Esophagus muscularis mucosa (tissue), 4 donors: ENCODE measurements around the gene IL20. TPM values are rescaled to one million over a fixed set of nuclear protein-coding genes. Genes with fewer than 3 reads are reported as not detected.

Experiments
- DNase-seq: peaks from one replicate; pipeline ENCODE4 v3.0.0-alpha.2; 2017; ENCODE audit errors: extremely low spot score
- H3K27ac ChIP-seq, 4 donors: fragments of 200-600 bp; sonication (generic); replicated peaks in 1 of 4; 1 replicate in 3 of 4; 2 replicates in 1 of 4; pipeline ENCODE4 v1.5.1; 2016 to 2019; ENCODE audit warnings: mild to moderate bottlenecking in 1 of 4
- H3K27me3 ChIP-seq, 4 donors: fragments of 200-600 bp; sonication (generic); one replicate each; pipeline versions ENCODE4 v1.5.1 to v1.6.0; 2016 to 2019
- H3K36me3 ChIP-seq, 4 donors: fragments of 200-600 bp; sonication (generic); one replicate each; pipeline ENCODE4 v1.5.1; 2016 to 2019
- H3K4me1 ChIP-seq, 4 donors: fragments of 200-600 bp; sonication (generic); one replicate each; pipeline ENCODE4 v1.5.1; 2016 to 2019
- H3K4me3 ChIP-seq, 4 donors: fragments of 200-600 bp; sonication (generic); 1 replicate in 2 of 4; 2 replicates in 2 of 4; pipeline ENCODE4 v1.5.1; 2016 to 2019; ENCODE audit warnings: mild to moderate bottlenecking in 4 of 4, moderate library complexity in 1 of 4
- H3K9me3 ChIP-seq, 4 donors: fragments of 200-600 bp; sonication (generic); 1 replicate in 3 of 4; 2 replicates in 1 of 4; pipeline ENCODE4 v1.5.1; 2016 to 2019
- CTCF ChIP-seq, 3 experiments: fragments of 200-600 bp in 2 of 3; fragments of 450-650 bp in 1 of 3; sonication (generic) in 2 of 3; IDR thresholded peaks; one replicate each; pipeline ENCODE4 v1.5.1; 2017 to 2019; ENCODE audit warnings: antibody characterized with exemption in 3 of 3, mild to moderate bottlenecking in 2 of 3, moderate library complexity in 1 of 3
- EP300 ChIP-seq: sonication (generic); formaldehyde crosslinking; IDR thresholded peaks from one replicate; pipeline ENCODE4 v1.6.1; 2017; ENCODE audit warnings: antibody characterized with exemption
- POLR2A ChIP-seq: fragments of 450-650 bp; IDR thresholded peaks from one replicate; pipeline ENCODE4 v1.6.1; 2017; ENCODE audit warnings: antibody characterized with exemption, moderate library complexity, mild to moderate bottlenecking, low read depth
- POLR2AphosphoS5 ChIP-seq, 2 donors: sonication (generic); formaldehyde crosslinking; IDR thresholded peaks; one replicate each; pipeline ENCODE4 v1.6.1; 2017; ENCODE audit warnings: antibody characterized with exemption in 2 of 2
- WGBS: methylation state at CpG from one replicate; pipeline ENCODE4 v1.1.5; 2018; 5-methylcytosine and 5-hydroxymethylcytosine counted together
- intact Hi-C: fragments of 100-400 bp; cut with DNase I; formaldehyde crosslinking; loops from one replicate; pipeline ENCODE4 v1.15.1; 2023
- total RNA-seq, 4 donors: library from RNA; depleted of rRNA; stranded (reverse); fragments of >200 nt; gene quantifications; one replicate each; pipeline versions ENCODE4 v1.1.0 to v1.2.1, GENCODE V29; 2016

The IL20 gene
- total RNA-seq, 4 donors from 2014 or later = not detected

GRCh38 chr1:206854401-206855129 is 10.9 kb upstream of the IL20 start:
- intact Hi-C loops = no loop called here
- DNase-seq = no peak
- 76% methylated on average over 3 of the region's 3 CpGs for WGBS
- Histone ChIP-seq H3K9me3 (peaks cover 0 to 12% (median 8%) of the 10 kb centered on the region in 4 donors), H3K27ac (no peak overlapping the region), H3K36me3 (no peaks in the 10 kb centered on the region), H3K27me3 (peaks cover 0 to 6% (median 0%) of the 10 kb centered on the region in 4 donors), H3K4me1 (no peaks in the 10 kb centered on the region), H3K4me3 (no peak overlapping the region)
- no peak for TF ChIP-seq POLR2AphosphoS5 (IDR thresholded peaks at IDR 0.05)
- no peak for TF ChIP-seq POLR2A

- intact Hi-C loops = no loop called here
- peaks cover 0 to 7% (median 0%) of the 10 kb centered on the region in 4 donors for H3K27me3 ChIP-seq
- no peaks in the 10 kb centered on the region for H3K36me3 ChIP-seq
- peaks cover 0 to 12% (median 8%) of the 10 kb centered on the region in 4 donors for H3K9me3 ChIP-seq
- WGBS = 80% methylated on average over 2 of the region's 2 CpGs
- H3K27ac ChIP-seq = no peak overlapping the region
- no peak overlapping the region for H3K4me3 ChIP-seq
- no peak for DNase-seq
- no peaks in the 10 kb centered on the region for H3K4me1 ChIP-seq
- no peak for TF ChIP-seq CTCF (IDR thresholded peaks at IDR 0.05)
These were observed 9.6 kb upstream of the IL20 start for GRCh38 chr1:206855859-206856258.

GRCh38 chr1:206856674-206857464 is 8.6 kb upstream of the IL20 start:
- Histone ChIP-seq H3K4me1 (no peaks in the 10 kb centered on the region), H3K4me3 (no peak overlapping the region), H3K9me3 (peaks cover 0 to 11% (median 8%) of the 10 kb centered on the region in 4 donors), H3K36me3 (no peaks in the 10 kb centered on the region), H3K27me3 (peaks cover 0 to 13% (median 0%) of the 10 kb centered on the region in 4 donors), H3K27ac (no peak overlapping the region)
- 88% methylated on average over 5 of the region's 5 CpGs for WGBS
- TF ChIP-seq CTCF (IDR thresholded peaks at IDR 0.05) = no peak
- no peak for TF ChIP-seq POLR2A
- TF ChIP-seq EP300 = no peak
- TF ChIP-seq POLR2AphosphoS5 (IDR thresholded peaks at IDR 0.05) = no peak
- no peak for DNase-seq
- intact Hi-C loops = no loop called here

GRCh38 chr1:206859082-206859521 is 6.3 kb upstream of the IL20 start:
- Histone ChIP-seq H3K27ac (no peak overlapping the region), H3K4me3 (no peak overlapping the region), H3K27me3 (peaks cover 0 to 13% (median 0%) of the 10 kb centered on the region in 4 donors), H3K9me3 (no peaks in the 10 kb centered on the region), H3K36me3 (no peaks in the 10 kb centered on the region), H3K4me1 (no peaks in the 10 kb centered on the region)
- intact Hi-C loops = no loop called here
- WGBS = 80% methylated on average over 5 of the region's 5 CpGs
- DNase-seq = no peak
- TF ChIP-seq EP300 (no peak), CTCF (IDR thresholded peaks at IDR 0.05) (no peak), POLR2A (no peak), POLR2AphosphoS5 (IDR thresholded peaks at IDR 0.05) (no peak)

GRCh38 chr1:206860165-206860564 is 5.3 kb upstream of the IL20 start:
- WGBS = 90% methylated on average over 4 of the region's 4 CpGs
- DNase-seq = no peak

More at GRCh38 chr1:206860165-206860564, 5.3 kb upstream of the IL20 start:
- Histone ChIP-seq H3K9me3 (no peaks in the 10 kb centered on the region), H3K4me1 (peaks cover 0 to 5% (median 0%) of the 10 kb centered on the region in 4 donors), H3K27me3 (peaks cover 0 to 13% (median 0%) of the 10 kb centered on the region in 4 donors), H3K4me3 (no peak overlapping the region), H3K36me3 (no peaks in the 10 kb centered on the region), H3K27ac (no peak overlapping the region)
- TF ChIP-seq EP300 (no peak), POLR2A (no peak), CTCF (IDR thresholded peaks at IDR 0.05) (no peak), POLR2AphosphoS5 (IDR thresholded peaks at IDR 0.05) (no peak)
- intact Hi-C loops = no loop called here
